HEK293 (cell line): ENCODE results near the gene PEPD.
A peak's percentile ranks its signal among the peaks of the same experiment; 100 is the strongest.

Source experiments
- CTCF ChIA-PET: fragments of 350-600 bp; formaldehyde crosslinking; extraction: SDS; loops from one replicate; lab custom pipeline; 2021; ENCODE audit warnings: antibody characterized with exemption; lab: Yijun Ruan, JAX
- POLR2A ChIA-PET: fragments of 300-600 bp; formaldehyde crosslinking; extraction: SDS; loops from one replicate; lab custom pipeline; 2020; ENCODE audit warnings: antibody characterized with exemption, inconsistent platforms; lab: Yijun Ruan, JAX
- H3K27ac ChIP-seq: fragments of 200-500 bp; sonication (Bioruptor generic); 2 replicates; pipeline ENCODE4 v1.5.1; 2014; ENCODE audit warnings: low read depth, low read length, control low read depth, inconsistent platforms; ENCODE audit errors: extremely low read depth
- H3K36me3 ChIP-seq, 2 experiments: fragments of 200-500 bp in 1 of 2; sonication (Bioruptor generic) in 1 of 2; 1 replicate in 1 of 2; 2 replicates in 1 of 2; pipeline ENCODE4 v1.5.1; 2014 to 2017; ENCODE audit warnings: inconsistent platforms in 2 of 2, low read length in 2 of 2; ENCODE audit not compliant: control insufficient read depth in 2 of 2, insufficient read depth in 1 of 2
- H3K4me1 ChIP-seq: fragments of 200-500 bp; sonication (Bioruptor generic); 2 replicates; pipeline ENCODE4 v1.5.1; 2014; ENCODE audit warnings: mild to moderate bottlenecking, low read length, inconsistent platforms; ENCODE audit not compliant: control insufficient read depth, insufficient read depth
- H3K4me3 ChIP-seq: 2 replicates; pipeline ENCODE4 v1.5.1; 2011; ENCODE audit warnings: low read depth, mild to moderate bottlenecking, control low read depth, low read length, moderate library complexity
- H3K9me3 ChIP-seq: fragments of 200-500 bp; sonication (Bioruptor generic); 2 replicates; pipeline ENCODE4 v1.5.1; 2014; ENCODE audit warnings: low read depth, low read length, inconsistent platforms; ENCODE audit not compliant: control insufficient read depth, insufficient read depth
- GLIS2 ChIP-seq: fragments of 450-650 bp; formaldehyde crosslinking; IDR thresholded peaks from 2 replicates; pipeline ENCODE4 v1.5.1; 2016; ENCODE audit warnings: missing biosample characterization, missing genetic modification characterization
- IKZF3 ChIP-seq: fragments of 450-650 bp; IDR thresholded peaks from 2 replicates; pipeline ENCODE4 v1.5.0; 2018; ENCODE audit warnings: missing biosample characterization, mild to moderate bottlenecking, missing genetic modification characterization, moderate library complexity
- KLF1 ChIP-seq: fragments of 450-650 bp; formaldehyde crosslinking; IDR thresholded peaks from 2 replicates; pipeline ENCODE4 v1.5.1; 2016; ENCODE audit warnings: missing biosample characterization, missing genetic modification characterization
- KLF10 ChIP-seq: fragments of 450-650 bp; IDR thresholded peaks from 2 replicates; pipeline ENCODE4 v1.5.1; 2018; ENCODE audit warnings: missing biosample characterization, mild to moderate bottlenecking, missing genetic modification characterization
- KLF8 ChIP-seq: fragments of 450-650 bp; formaldehyde crosslinking; IDR thresholded peaks from 2 replicates; pipeline ENCODE4 v1.5.1; 2016; ENCODE audit warnings: missing biosample characterization, missing genetic modification characterization
- KLF9 ChIP-seq: fragments of 450-650 bp; formaldehyde crosslinking; IDR thresholded peaks from 2 replicates; pipeline ENCODE4 v1.5.1; 2016; ENCODE audit warnings: missing biosample characterization, missing genetic modification characterization, low read depth
- PRDM10 ChIP-seq: fragments of 450-650 bp; formaldehyde crosslinking; IDR thresholded peaks from 2 replicates; pipeline ENCODE4 v1.5.1; 2016; ENCODE audit warnings: missing biosample characterization, missing genetic modification characterization
- ZBTB11 ChIP-seq: fragments of 450-650 bp; formaldehyde crosslinking; conservative IDR thresholded peaks from 2 replicates; pipeline ENCODE4 v1.5.1; 2016; ENCODE audit warnings: low read depth, missing biosample characterization, missing genetic modification characterization
- ZBTB17 ChIP-seq: fragments of 450-650 bp; formaldehyde crosslinking; IDR thresholded peaks from 2 replicates; pipeline ENCODE4 v1.5.1; 2016; ENCODE audit warnings: missing biosample characterization, missing genetic modification characterization
- ZBTB48 ChIP-seq: fragments of 450-650 bp; formaldehyde crosslinking; IDR thresholded peaks from 2 replicates; pipeline ENCODE4 v1.5.1; 2016; ENCODE audit warnings: missing biosample characterization, missing genetic modification characterization
- ZBTB8A ChIP-seq: fragments of 450-650 bp; formaldehyde crosslinking; IDR thresholded peaks from 2 replicates; pipeline ENCODE4 v1.5.1; 2016; ENCODE audit warnings: missing biosample characterization, missing genetic modification characterization
- ZNF121 ChIP-seq: fragments of 450-650 bp; formaldehyde crosslinking; IDR thresholded peaks from 2 replicates; pipeline ENCODE4 v1.5.1; 2016; ENCODE audit warnings: missing biosample characterization, missing genetic modification characterization
- ZNF140 ChIP-seq: fragments of 450-650 bp; formaldehyde crosslinking; IDR thresholded peaks from 2 replicates; pipeline ENCODE4 v1.5.1; 2016; ENCODE audit warnings: missing biosample characterization, missing genetic modification characterization
- ZNF174 ChIP-seq: fragments of 450-650 bp; formaldehyde crosslinking; IDR thresholded peaks from 2 replicates; pipeline ENCODE4 v1.5.0; 2017; ENCODE audit warnings: missing biosample characterization, mild to moderate bottlenecking, missing genetic modification characterization
- ZNF175 ChIP-seq: fragments of 450-650 bp; formaldehyde crosslinking; IDR thresholded peaks from 2 replicates; pipeline ENCODE4 v1.5.1; 2016; ENCODE audit warnings: missing biosample characterization, missing genetic modification characterization
- ZNF18 ChIP-seq: fragments of 450-650 bp; formaldehyde crosslinking; IDR thresholded peaks from 2 replicates; pipeline ENCODE4 v1.5.1; 2016; ENCODE audit warnings: missing biosample characterization, missing genetic modification characterization
- ZNF239 ChIP-seq: fragments of 450-650 bp; formaldehyde crosslinking; IDR thresholded peaks from 2 replicates; pipeline ENCODE4 v1.5.1; 2016; ENCODE audit warnings: missing biosample characterization, missing genetic modification characterization
- ZNF354C ChIP-seq: fragments of 450-650 bp; formaldehyde crosslinking; IDR thresholded peaks from 2 replicates; pipeline ENCODE4 v1.5.1; 2016; ENCODE audit warnings: missing biosample characterization, missing genetic modification characterization, low read depth, borderline replicate concordance
- ZNF394 ChIP-seq: fragments of 450-650 bp; formaldehyde crosslinking; IDR thresholded peaks from 2 replicates; pipeline ENCODE4 v1.5.1; 2016; ENCODE audit warnings: missing biosample characterization, missing genetic modification characterization, mild to moderate bottlenecking, moderate library complexity, borderline replicate concordance
- ZNF404 ChIP-seq: fragments of 450-650 bp; formaldehyde crosslinking; IDR thresholded peaks from 2 replicates; pipeline ENCODE4 v1.5.1; 2017; ENCODE audit warnings: missing biosample characterization, missing genetic modification characterization
- ZNF473 ChIP-seq: fragments of 450-650 bp; formaldehyde crosslinking; IDR thresholded peaks from 2 replicates; pipeline ENCODE4 v1.5.1; 2017; ENCODE audit warnings: missing biosample characterization, missing genetic modification characterization
- ZNF571 ChIP-seq: fragments of 450-650 bp; formaldehyde crosslinking; IDR thresholded peaks from 2 replicates; pipeline ENCODE4 v1.5.0; 2017; ENCODE audit warnings: missing biosample characterization, missing genetic modification characterization
- ZSCAN5A ChIP-seq: fragments of 450-650 bp; formaldehyde crosslinking; IDR thresholded peaks from 2 replicates; pipeline ENCODE4 v1.5.1; 2016; ENCODE audit warnings: missing biosample characterization, missing genetic modification characterization
- TF ChIP-seq, protein P1 (sequence below): fragments of 450-650 bp; formaldehyde crosslinking; IDR thresholded peaks from 2 replicates; pipeline ENCODE4 v1.5.1; 2016; ENCODE audit warnings: missing biosample characterization, missing genetic modification characterization

The PEPD gene

DNA sequence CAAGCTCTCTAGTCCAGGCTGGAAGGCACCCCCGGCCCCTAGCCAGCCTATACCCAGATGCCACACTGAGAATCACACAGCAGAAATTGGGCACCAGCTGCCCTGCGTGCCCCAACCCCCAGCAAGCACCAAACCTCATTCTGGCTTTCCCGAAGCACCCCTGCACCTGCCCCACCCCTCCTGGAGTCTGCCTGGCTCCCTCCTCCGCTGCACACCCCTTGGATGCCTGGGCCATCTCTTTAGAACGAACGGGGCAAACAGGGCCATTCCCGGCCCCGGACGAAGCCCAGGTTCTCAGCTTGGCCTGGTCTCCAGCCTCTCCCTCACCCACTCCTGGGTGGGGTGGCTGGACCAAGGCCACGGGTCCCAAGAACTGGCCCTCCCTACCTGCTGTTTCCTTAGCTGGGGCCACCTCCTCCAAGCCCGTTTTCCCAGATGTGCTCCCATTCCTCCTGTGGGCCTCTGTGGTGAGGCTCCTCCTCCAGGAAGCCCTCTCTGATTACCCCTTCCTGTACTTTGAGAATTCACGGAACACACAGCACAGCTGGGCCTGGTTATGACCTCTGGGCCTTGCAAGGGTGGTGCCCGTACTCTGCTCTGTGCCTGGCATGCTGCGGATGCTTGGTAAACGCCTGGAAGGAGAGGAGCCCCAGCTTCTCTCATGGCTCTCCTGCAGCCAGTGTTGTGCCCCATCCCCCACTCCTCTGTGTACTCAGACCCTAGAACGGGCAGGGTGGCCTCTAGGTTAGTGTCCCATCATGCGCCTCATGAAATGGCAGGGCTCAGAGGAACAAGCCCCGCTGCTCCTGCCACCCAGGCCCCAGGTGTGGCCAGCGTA, 126.6 kb downstream of the PEPD start:
- no peaks in the 10 kb centered on the region for H3K36me3 ChIP-seq
- no peak overlapping the region for H3K27ac ChIP-seq
- TF ChIP-seq ZNF394 (peak; percentile 62; the same call in 1 of the 2 replicates), PRDM10 (tag by site-specific recombination) (no peak), ZNF174 (tag by site-specific recombination) (no peak), IKZF3 (tag by site-specific recombination) (0 out of 2 replicates have a peak, but pooled peaks have one; percentile 19), ZNF473 (no peak), KLF10 (tag by site-specific recombination) (no peak), GLIS2 (peak; percentile 38; the same call in 1 of the 2 replicates), KLF1 (tag by site-specific recombination) (peak; percentile 2; the same call in 1 of the 2 replicates), ZBTB11 (tag by site-specific recombination) (no peak), ZNF18 (tag by site-specific recombination) (no peak), ZBTB8A (tag by site-specific recombination) (0 out of 2 replicates have a peak, but pooled peaks have one; percentile 14), ZNF239 (tag by site-specific recombination) (no peak), ZNF121 (0 out of 2 replicates have a peak, but pooled peaks have one; percentile 23), KLF9 (tag by site-specific recombination) (no peak), ZNF571 (tag by site-specific recombination) (no peak), ZNF140 (tag by site-specific recombination) (no peak), KLF8 (peak; percentile 39), ZSCAN5A (tag by site-specific recombination) (no peak), ZNF404 (tag by site-specific recombination) (no peak), ZNF354C (tag by site-specific recombination) (no peak), ZBTB17 (tag by site-specific recombination) (no peak), ZBTB48 (tag by site-specific recombination) (peak; percentile 87), ZNF175 (tag by site-specific recombination) (no peak)
- TF ChIP-seq, protein P1, sequence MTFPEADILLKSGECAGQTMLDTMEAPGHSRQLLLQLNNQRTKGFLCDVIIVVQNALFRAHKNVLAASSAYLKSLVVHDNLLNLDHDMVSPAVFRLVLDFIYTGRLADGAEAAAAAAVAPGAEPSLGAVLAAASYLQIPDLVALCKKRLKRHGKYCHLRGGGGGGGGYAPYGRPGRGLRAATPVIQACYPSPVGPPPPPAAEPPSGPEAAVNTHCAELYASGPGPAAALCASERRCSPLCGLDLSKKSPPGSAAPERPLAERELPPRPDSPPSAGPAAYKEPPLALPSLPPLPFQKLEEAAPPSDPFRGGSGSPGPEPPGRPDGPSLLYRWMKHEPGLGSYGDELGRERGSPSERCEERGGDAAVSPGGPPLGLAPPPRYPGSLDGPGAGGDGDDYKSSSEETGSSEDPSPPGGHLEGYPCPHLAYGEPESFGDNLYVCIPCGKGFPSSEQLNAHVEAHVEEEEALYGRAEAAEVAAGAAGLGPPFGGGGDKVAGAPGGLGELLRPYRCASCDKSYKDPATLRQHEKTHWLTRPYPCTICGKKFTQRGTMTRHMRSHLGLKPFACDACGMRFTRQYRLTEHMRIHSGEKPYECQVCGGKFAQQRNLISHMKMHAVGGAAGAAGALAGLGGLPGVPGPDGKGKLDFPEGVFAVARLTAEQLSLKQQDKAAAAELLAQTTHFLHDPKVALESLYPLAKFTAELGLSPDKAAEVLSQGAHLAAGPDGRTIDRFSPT (tag by site-specific recombination) = peak; percentile 86
- H3K4me1 ChIP-seq = peaks cover 16% of the 10 kb centered on the region
- H3K4me3 ChIP-seq = no peak overlapping the region
- CTCF ChIA-PET = interaction anchor here (0.9 to 1.3 kb wide), 4 partner anchors 11 to 36 kb away, joined by 3 to 4 read pairs (median 3); no protein-coding TSS in a partner anchor
- H3K9me3 ChIP-seq = no peaks in the 10 kb centered on the region
- POLR2A ChIA-PET = interaction anchor here (1.1 to 1.9 kb wide), 2 partner anchors 9 to 92 kb away, joined by 3 to 7 read pairs; partner anchors contain the start of gene CEBPA
